Thyroid gland (tissue), 4 donors: ENCODE data around the gene GKN2.

ENCODE experiments used
- CTCF ChIP-seq, 6 experiments: fragments of 200-600 bp in 3 of 6; fragments of 450-650 bp in 3 of 6; sonication (generic) in 3 of 6; IDR thresholded peaks; one replicate each; pipeline ENCODE4 v1.5.1; 2016 to 2019; ENCODE audit warnings: antibody characterized with exemption in 6 of 6, mild to moderate bottlenecking in 2 of 6, inconsistent platforms in 1 of 6, moderate library complexity in 1 of 6
- POLR2A ChIP-seq, 2 donors: fragments of 450-650 bp; IDR thresholded peaks; one replicate each; pipeline ENCODE4 v1.6.1; 2017; ENCODE audit warnings: antibody characterized with exemption in 2 of 2, mild to moderate bottlenecking in 2 of 2, moderate library complexity in 1 of 2

DNA sequence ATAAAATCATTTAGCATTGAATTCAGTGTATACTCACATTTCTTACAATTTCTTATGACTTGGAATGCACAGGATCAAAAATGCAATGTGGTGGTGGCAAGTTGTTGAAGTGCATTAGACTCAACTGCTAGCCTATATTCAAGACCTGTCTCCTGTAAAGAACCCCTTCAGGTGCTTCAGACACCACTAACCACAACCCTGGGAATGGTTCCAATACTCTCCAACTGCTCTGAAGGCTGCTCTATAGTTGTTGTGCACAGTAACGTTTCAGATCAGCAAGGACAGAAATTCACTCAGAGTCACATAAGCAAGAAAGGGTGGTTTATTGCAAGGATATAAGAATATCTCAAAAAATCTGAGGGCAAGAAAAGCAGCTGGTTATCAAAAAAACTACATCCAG is 28.3 kb upstream of the GKN2 start:
- TF ChIP-seq CTCF (IDR thresholded peaks at IDR 0.05) (no peak), POLR2A (IDR thresholded peaks at IDR 0.05) (no peak)
